Left forelimb (tissue), 1 donor: ENCODE data around the gene BMPR1B.
"Not testable (repeated sequence)": the region's sequence is repeated elsewhere in the genome, so short reads cannot be mapped to it uniquely, and the experiment has no call there.

Experiments used
- DNase-seq: peaks from one replicate; pipeline ENCODE4 v3.0.0-alpha.2; 2018; ENCODE audit warnings: low spot score

BMPR1B gene

DNA sequence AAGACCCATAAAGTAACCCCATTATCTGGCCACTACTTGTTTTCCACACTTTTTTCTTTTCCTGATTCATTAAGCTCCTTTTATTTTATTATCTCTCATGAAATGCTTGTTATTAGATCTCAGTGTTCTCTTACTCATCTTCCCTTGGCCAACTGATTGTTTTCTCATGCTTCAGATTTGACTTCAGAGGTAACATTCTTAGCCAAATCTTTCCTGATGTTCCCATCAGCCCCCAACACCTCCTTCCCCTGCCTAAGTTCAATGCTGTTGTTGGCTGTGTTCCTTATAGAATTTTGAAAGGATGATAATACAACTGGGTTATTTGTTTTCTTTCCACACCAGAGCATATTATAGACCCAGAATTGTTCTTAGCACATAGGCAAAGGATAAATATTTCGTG is 75.6 kb downstream of the BMPR1B start:
- no peak for DNase-seq

DNA sequence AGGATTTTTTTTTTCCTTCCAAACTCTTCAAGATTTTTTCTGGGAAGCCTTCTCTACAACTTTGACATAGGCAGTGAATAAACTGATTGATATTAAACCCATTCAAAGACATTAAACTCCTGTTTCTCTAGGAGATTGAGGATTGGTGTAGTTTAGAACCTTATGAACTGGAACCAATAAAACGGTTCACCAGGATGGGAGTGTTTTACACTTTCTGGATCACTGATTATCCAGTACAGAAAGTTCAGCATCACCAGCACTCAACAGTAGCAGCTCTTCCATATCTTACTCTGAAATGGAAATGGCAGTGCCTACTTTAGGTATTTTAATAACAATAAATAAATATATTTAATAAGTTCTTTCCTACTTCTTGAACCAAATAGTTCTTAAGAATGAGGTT is 76.7 kb downstream of the BMPR1B start:
- no peak for DNase-seq

DNA sequence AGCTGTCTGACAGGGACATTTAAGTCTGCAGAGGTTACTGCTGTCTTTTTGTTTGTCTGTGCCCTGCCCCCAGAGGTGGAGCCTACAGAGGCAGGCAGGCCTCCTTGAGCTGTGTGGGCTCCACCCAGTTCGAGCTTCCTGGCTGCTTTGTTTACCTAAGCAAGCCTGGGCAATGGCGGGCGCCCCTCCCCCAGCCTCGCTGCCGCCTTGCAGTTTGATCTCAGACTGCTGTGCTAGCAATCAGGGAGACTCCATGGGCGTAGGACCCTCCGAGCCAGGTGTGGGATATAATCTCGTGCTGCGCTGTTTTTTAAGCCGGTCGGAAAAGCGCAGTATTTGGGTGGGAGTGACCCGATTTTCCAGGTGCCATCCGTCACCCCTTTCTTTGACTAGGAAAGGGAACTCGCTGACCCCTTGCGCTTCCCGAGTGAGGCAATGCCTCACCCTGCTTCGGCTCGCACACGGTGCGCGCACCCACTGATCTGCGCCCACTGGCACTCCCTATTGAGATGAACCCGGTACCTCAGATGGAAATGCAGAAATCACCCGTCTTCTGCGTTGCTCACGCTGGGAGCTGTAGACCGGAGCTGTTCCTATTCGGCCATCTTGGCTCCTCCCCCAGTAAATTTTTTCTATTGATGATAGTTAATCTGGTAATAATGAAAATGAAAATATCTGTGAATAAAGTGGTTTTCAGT is 83.6 kb downstream of the BMPR1B start:
- not testable (repeated sequence) for DNase-seq

DNA sequence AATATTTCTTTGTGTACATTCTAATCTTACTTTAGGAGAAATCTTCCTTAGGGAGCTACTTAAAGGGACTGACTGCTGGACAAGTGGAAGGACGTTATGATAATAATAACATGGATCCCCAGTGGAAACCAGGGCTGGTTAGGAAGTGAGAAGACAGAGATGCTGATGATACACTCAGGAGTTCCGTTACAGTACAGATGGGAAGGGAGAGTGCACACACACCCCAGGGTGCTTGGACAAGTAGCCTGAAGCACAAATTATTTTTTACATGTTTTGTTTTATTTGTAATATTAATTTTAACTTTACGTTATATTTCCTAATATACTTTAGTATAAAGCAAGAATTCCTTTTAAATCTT is 84.1 kb downstream of the BMPR1B start:
- DNase-seq = no peak

DNA sequence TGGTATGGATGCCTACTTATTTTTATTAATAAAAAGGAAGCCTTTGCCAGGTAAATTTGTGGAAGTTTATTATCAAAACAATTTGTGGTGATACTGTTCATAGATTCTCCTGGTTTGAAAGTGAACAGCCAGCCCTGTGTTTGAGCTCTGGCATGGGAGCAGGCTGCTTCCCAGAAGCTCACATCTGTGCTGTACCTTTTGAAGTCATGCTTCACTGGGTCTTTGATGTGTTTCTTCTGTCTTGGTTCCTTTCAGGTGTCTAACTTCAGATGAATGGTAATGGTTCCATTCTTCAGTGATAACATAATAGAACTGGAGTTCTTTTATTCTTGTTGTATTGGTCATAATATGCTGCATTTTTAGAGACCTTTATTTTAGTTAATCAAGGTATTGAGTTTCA is 85.5 kb downstream of the BMPR1B start:
- DNase-seq = no peak

DNA sequence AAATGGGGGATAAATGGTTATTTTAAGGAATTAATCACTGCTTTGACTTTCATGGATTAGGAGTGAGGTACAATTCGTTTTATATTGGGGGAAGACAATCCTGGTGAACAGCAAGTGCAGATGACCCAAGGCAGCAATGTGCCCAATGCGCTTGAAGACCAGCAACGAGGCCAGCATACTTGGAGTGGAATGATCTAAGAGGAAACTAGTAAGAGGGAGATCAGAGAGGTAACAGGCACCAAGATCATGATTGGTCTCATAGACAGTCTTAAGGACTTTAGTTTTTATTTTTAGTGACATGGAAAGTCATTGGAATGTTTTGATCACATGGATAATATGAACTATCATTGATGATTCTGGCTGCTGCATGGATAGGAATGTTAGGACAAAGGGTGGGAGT is 90.6 kb downstream of the BMPR1B start:
- DNase-seq = no peak

DNA sequence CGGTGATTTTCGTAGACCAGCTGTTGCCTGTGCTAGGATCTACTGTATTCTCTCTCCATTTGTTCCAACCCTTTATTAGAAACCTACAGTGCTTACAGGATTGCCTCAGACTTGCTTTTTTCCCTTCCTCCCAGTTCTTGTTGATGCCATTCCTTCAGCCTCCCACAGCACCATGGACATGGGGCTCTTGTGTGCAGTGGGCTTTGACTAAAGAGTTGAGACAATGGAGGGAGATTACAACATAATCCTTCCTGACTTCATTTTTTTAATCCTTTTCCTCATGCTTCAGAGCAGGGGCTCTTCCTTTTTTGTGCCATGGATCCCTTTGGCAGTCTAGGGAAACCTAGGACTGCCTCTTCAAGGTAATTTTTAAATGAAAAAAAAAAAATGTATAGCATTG is 92.1 kb downstream of the BMPR1B start:
- DNase-seq = no peak

DNA sequence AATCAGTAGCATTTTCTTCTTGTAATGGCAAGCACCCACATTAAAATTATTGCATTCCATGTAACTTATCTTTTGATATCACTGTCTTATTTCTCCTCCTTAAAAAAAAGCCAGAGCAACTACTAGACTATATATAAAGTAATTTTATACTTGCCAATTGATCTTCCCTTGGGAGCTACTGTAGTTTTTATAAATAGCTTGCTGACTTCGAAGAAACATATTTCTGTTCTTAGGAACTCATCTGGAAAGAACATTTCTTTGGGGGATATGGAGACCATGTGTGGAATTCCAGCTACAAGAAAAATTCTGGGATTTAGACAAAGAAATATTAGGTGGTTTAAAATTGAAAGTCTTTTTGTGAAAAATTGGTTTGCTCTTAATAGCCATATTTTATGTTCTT is 94.9 kb downstream of the BMPR1B start:
- no peak for DNase-seq

DNA sequence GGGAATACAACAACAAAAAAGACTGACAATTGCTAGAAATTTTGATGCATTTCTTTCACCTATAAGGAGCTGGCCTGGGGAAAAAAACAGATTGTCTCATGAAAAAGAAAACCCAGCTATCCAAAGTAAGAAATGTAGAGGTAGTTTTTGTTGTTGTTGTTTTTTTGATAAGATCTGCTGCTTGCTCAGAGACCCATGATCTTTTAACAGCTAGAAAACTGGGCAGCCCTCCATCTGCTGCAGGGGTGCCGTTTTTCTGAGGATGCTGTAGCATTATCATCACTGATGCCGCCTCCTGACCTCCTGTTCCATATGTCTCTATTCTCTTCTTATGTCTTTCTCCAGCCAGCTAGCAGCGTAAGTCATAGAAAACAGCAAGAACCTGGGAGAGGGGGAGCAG is 98.3 kb downstream of the BMPR1B start:
- DNase-seq = no peak

DNA sequence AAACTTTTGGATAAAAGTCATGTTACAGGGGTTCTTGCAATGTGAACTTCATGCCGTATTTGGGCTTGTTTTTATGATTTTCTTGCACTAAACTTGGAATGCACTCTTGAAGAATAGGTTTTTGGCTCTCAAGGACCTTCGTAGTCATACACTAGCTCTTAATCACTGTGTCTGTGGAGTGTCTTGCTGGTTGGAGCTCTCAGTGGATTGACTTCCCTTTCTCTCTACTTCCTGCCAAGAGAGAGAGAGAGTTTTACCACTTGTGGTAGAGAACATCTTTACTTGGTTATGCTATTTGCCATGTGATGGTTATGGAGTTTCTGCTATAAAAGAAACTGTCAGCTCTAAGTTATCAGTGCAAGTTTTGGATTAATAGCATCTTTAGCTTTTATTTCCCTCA is 112.4 kb downstream of the BMPR1B start:
- no peak for DNase-seq

DNA sequence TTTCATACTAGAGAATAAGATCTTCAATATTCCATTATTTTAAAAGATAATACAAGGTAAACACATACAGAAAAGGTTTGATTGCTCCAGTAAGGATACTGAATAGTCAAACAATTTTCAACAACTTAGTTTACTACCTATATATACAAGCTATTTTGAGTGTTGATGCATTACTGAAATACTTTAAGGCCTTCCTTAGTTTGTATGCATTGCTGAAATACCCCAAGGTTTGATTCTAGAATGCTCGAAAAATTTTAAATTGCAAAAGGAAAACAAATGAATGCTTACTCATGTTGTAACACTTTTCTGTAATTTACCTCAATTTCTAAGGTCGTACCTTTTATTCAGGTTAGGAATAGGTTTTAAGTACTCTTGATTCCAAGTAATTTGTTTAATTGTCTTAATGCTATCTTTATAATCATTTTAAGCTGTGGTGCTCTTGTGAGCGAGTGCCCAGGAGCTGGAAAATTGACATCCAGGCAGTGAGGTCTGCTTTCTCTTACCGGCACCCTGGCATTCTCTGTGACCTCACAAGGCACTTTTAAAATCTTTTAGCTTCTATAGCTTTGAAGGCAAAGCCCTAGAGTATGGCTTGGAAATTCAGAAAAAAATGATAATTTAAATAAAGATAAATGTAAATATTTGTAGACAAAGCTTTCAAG is 114.0 kb downstream of the BMPR1B start:
- no peak for DNase-seq

DNA sequence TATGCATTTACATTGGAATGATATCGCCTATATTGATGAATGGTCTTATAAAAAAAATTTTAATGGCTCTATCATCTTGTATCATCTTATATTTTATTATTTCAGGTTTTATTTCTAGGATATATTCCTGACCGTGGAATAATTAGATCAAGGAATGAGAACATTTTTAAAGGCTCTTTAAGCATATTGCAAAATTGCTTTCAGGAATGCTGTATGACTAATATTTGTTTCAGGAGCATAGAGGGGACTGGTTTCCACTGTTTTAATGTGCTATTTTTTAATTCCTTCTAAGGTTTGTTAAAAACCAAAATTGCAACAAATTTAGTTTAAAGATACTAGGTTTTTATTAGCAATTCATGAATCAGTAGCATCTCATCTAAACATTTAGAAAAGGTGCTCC is 120.2 kb downstream of the BMPR1B start:
- no peak for DNase-seq

DNA sequence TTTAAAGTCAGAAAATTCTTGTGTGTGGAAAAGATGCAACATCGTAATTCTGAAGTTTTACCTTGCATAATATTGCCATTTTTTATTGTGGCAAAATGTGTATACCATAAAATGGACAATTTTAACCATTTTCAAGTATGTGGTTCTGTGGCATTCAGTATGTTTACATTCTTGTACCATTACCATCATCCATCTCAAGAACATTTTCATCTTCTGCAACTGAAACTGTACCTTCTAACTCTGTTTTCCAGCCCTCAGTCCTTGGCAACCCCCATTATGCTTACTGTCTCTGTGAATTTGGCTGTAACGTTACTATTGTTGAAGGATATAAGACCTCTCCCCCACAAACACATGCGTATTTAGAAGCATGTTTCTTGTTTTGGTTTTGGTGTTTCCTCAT is 123.2 kb downstream of the BMPR1B start:
- DNase-seq = no peak

DNA sequence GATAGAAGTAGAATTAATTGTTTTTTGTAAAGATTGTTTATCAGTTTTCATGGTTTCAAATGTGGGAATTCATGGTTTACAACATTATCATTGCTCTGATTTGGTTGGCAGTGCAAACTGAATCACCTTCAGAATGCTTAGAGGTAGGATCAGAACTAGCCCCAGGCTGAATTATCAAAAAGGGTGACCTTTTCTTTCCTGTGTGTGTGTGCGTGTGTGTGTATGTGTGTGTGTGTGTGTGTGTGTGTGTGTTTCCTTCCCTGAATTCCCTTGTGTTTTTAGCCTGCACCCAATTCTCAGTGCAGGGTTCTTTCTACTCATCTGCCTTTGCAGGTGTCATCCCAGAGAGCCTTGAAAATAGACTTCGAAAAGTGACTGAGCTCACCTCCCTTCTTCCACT is 125.0 kb downstream of the BMPR1B start:
- no peak for DNase-seq

DNA sequence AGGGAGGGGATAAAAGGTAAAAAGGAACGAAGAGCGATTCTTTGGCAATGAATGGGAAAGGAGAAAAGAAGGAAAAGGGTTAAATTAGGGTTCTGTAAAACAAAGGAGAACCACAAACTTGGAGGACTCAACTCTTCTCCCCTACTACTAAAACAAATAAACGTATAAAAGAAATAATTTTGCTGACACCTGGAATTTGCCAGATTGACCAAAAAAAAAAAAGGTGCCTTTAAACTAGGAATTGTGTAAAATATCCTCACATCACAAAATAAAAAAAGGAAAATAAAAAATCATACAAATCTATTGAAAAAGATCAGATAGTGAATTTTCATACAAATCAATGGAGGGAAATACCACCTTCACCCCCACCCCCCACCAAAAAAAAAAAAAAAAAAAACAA is 129.3 kb downstream of the BMPR1B start:
- no peak for DNase-seq

DNA sequence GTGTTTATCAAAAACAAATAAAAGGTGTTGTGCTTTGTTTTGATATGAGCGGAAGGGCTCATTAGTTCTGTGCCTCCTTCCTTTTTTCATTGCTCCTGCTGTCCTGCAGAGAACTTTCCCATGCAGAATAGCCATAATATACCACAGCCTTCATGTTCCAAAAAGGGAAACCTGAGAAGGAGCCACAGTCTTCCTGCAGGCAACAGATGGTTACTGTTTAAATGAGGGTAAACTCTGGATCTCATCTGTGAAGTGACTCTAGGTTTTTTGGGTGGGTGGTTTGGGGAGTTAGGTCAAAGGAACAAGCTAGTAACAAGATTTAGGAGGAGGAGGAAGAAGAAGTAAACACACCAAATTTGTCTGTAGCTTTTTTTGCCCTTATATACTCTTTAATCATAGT is 131.8 kb downstream of the BMPR1B start:
- DNase-seq = no peak

DNA sequence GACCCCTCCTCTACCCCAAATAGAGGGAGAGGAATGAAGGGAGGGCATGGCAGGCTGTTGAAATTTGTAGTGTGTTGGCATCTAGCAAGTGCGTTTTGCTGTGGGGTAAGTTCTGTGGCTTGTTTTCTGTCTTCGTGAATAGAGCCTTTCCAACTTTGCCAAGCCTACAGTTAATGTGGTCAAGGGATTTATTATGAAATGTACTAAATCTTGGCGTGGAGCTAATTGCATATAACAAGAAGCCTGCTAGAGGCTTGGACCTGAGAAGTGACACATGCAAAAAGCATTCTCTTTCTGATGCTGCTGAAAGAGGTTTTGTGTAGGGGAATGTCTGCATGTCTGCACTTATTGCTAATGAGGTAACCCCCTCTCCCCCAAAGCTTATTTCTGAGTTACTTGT is 132.2 kb downstream of the BMPR1B start:
- no peak for DNase-seq

DNA sequence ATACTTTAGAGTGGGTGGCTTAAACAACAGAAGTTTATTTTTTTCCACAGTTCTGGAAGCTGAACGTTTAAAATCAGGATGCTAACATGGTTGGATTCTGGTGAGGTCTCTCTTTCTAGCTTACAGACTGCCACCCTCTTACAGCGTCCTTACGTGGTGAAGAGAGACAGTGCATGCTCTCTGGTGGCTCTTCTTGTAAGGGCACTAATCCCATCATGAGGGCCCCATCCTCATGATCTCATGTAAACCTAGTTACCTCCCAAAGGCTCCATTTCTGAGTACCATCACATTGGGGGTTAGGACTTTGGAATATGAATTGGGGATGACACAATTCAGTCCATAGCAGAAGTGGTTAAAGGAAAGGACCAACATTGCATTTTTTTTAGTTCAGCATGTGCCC is 132.8 kb downstream of the BMPR1B start:
- no peak for DNase-seq

DNA sequence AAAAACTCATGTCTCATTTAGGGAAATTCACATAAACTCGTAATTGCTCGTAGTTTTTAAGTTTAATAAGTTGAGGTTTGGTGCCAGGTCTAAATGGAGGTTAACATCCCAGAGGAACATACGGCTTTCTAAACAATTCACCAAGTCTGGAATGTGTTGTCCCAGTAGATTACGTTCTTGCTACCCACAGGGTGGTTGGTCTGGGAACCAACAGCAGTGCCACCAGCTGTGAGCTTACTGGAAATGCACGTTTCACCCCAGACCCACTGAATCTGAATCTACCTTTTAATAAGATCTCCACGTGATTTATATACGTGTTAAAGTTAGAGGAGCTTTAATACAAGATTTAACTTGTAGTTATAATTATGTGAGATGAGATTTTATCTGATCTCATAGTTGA is 134.3 kb downstream of the BMPR1B start:
- DNase-seq = no peak

DNA sequence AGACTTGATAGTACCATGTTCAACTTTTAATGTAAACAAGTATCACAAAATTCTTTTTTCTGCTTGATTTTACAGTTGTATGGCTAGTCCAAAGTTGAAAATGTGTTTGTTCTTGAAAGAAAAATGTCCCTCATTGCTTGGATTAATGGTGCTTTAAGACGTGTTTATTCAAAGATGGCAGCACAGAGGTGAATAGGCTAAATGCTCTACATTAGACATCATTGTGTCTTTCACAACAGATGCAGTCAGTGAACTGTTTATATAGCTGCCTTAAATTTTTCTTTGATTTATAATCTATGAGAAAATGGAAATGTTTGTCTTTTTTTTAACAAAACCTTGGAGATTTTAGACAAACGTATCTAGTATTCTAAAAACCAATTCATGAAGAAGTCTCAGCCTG is 137.3 kb downstream of the BMPR1B start:
- DNase-seq = no peak

DNA sequence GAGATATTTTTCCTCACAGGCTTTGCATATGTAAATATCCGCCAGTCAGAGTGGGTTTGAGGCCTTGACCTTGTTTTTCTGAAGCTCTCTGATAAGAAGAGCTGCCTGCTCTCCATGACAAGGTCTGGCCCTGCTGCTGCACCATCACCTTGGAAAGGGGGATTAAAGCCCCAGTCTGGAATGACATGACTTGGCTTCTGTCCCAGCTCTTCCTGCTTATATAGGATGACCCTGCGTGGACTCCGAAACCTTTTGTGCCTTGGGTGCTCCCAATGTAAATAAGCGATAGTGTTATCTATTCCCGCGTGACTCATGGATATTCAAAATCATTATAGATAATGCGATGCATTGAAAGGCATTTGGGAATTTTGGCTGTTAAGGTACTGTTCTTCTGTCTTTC is 139.3 kb downstream of the BMPR1B start:
- DNase-seq = no peak

DNA sequence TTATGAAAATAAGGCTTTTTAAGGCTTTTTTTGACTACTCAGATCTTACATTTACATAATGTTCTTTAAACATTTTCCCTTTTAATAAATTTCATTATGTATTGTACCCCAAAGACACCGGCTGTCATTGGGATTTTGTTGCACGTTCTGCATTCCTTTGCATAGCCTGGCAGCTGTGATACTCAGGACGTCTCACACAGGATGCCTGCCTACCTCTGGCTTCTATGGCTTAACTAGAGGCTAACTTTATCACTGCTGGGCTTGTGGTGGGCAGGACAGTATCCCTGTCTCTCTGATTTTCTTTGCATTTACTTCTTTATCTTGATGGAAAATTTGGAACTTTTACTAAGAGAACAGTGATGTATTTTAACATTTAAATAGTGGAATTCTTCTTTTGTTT is 147.8 kb downstream of the BMPR1B start:
- DNase-seq = no peak

DNA sequence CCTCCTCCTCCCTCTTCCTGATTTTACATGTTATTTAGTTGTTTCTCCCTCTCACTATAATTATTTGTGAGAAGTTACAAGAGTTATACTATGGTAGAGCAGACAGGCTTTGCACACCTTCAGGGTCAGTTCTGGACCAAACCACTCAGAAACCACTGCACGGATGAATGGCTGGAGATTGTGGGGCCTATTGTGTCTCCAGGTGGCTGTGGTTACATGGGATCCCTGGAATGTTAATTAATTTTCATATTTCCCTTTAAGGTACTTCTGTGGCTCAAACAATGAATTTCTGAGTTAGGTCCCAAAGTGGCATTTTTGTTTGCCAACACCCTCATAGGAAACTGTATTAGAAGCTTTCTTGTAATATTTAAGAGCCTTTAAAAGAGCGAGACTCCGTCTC is 151.9 kb downstream of the BMPR1B start:
- no peak for DNase-seq

DNA sequence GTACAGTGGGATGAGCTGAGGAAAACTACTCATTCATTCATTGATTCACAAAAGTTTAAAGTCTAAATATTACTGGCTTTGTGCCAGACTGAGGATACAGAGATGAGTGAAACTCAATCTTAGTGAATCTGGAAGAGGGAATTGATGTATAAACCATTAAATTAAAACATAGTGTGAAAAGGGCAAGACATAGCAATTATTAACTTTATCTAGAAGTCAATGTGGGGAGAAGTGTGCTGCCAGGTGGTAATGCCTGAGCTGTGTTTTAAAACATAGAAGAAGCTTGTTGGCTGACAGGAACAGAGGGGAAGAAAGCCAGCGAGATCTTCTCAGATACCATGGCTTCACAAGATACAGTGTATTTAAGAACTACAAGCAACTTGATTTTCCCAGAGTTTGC is 153.4 kb downstream of the BMPR1B start:
- no peak for DNase-seq
